Measurements from ENCODE around the gene BEST2. TPM values are rescaled to one million over a fixed set of nuclear protein-coding genes. Genes with fewer than 3 reads are reported as not detected.
A peak's percentile ranks its signal among the peaks of the same experiment; 100 is the strongest.

Gene BEST2
- total and polyA plus RNA-seq, 10 donors: not detected

DNA sequence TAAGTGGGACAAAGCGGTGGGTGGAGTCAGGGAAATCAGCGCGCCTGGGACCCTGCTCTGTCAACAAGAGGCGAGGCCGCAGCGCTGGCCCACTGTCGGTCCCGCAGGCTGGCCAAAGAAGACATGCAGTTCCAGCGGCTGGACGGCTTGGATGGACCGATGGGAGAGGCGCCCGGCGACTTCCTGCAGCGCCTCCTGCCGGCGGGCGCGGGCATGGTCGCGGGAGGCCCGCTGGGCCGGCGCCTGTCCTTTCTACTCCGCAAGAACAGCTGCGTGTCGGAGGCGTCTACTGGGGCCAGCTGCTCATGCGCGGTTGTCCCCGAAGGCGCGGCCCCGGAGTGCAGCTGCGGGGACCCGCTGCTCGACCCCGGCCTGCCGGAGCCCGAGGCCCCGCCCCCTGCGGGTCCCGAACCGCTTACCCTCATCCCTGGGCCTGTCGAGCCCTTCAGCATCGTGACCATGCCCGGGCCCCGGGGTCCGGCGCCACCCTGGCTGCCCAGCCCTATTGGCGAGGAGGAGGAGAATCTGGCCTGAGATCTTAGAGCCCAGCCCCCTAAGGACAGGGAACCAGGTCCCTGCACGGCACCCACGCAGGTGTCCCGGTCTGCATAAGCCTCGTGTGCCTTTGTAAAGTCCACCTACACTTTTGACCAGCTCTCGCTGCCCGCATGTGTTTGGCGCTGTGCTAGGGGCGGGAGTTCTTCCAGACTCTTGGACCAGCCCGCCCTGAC is 6.1 kb downstream of the BEST2 start:
- peak; percentile 92 for DNase-seq
- no peaks in the 10 kb centered on the region for H3K9me3 ChIP-seq
- intact Hi-C loops (cut with DNase I; ENCODE audit: low total_unique reads): loop anchor here (5.0 kb wide), 1 partner anchor 40 kb away; no protein-coding TSS in a partner anchor
- TF ChIP-seq POLR2AphosphoS5 (IDR thresholded peaks at IDR 0.05): peak; percentile 15 to 72 (median 31)
- TF ChIP-seq, protein P1, sequence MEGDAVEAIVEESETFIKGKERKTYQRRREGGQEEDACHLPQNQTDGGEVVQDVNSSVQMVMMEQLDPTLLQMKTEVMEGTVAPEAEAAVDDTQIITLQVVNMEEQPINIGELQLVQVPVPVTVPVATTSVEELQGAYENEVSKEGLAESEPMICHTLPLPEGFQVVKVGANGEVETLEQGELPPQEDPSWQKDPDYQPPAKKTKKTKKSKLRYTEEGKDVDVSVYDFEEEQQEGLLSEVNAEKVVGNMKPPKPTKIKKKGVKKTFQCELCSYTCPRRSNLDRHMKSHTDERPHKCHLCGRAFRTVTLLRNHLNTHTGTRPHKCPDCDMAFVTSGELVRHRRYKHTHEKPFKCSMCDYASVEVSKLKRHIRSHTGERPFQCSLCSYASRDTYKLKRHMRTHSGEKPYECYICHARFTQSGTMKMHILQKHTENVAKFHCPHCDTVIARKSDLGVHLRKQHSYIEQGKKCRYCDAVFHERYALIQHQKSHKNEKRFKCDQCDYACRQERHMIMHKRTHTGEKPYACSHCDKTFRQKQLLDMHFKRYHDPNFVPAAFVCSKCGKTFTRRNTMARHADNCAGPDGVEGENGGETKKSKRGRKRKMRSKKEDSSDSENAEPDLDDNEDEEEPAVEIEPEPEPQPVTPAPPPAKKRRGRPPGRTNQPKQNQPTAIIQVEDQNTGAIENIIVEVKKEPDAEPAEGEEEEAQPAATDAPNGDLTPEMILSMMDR (IDR thresholded peaks at IDR 0.05 in 8 of 11, conservative IDR thresholded peaks at IDR 0.05 in 3 of 11): peak; percentile 74 to 97 (median 94)
- TF ChIP-seq POLR2A (IDR thresholded peaks at IDR 0.05): no peak
- H3K4me1 ChIP-seq: peaks cover 0 to 22% (median 15%) of the 10 kb centered on the region in 6 donors
- H3K4me3 ChIP-seq: peak overlapping the region in 7 of 8 donors; percentile 16 to 64 (median 29)
- peaks cover 0 to 52% (median 0%) of the 10 kb centered on the region in 7 donors for H3K27me3 ChIP-seq (replicated peaks in 1 of 7)
- peaks cover 0 to 4% (median 0%) of the 10 kb centered on the region in 6 donors for H3K36me3 ChIP-seq
- 10 to 18% (median 10%) methylated on average over 43 to 60 of the region's 60 CpGs for WGBS, 5 donors
- peak overlapping the region in 4 of 8 donors; percentile 7 to 50 (median 40) for H3K27ac ChIP-seq

DNA sequence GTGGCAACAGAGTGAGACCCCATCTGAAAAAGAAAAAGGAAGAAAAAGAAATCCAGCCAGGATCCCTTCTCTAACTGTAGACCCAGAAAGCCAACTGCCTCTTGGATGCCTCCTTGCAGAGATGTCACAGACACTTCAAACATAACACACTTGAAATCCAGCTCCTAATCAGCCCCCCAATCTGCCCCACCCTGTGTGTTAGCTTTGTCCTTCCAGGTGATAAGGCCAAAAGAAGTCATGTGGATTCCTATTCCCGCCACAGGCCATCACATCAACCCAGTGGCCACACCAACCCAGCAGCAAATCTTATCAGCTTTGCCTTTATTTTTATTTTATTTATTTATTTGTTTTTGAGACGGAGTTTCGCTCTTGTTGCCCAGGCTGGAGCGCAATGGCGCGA is 8.1 kb downstream of the BEST2 start:
- intact Hi-C loops (cut with DNase I; ENCODE audit: low total_unique reads): loop anchor here (5.0 kb wide), 3 partner anchors 38 to 88 kb away; no protein-coding TSS in a partner anchor
- 89 to 97% (median 95%) methylated on average over 6 of the region's 6 CpGs for WGBS, 5 donors
- H3K36me3 ChIP-seq: peaks cover 0 to 23% (median 10%) of the 10 kb centered on the region in 6 donors

DNA sequence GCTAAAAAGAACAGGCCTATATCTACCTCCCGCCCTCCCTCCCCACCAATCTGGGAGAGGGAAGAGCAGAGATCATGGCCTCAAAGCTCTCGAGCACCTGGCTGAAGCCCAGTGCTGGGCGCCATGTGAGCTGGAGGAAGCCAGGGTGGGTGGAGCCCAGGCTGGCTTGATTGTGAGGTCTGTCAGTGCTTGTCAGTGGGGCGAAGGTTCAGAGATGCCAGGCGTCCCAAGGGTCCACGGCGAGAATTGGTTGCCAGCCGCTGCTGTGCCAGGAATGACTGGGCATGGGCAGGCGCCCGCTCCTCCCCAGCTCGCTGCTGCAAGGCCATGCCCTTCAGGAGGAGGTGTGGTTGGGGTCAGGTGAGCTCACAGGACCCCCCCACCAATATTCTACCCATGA is 11.5 kb downstream of the BEST2 start:
- 84 to 97% (median 93%) methylated on average over 8 to 11 of the region's 11 CpGs for WGBS, 5 donors
- Histone ChIP-seq H3K27me3 (replicated peaks in 1 of 7) (peaks cover 0 to 1% (median 0%) of the 10 kb centered on the region in 7 donors), H3K36me3 (peaks cover 0 to 45% (median 13%) of the 10 kb centered on the region in 6 donors), H3K27ac (no peak overlapping the region), H3K4me3 (no peak overlapping the region), H3K4me1 (peaks cover 0 to 19% (median 9%) of the 10 kb centered on the region in 6 donors), H3K9me3 (peaks cover 0 to 4% (median 0%) of the 10 kb centered on the region in 8 donors)
- no peak for DNase-seq
- intact Hi-C loops (cut with DNase I; ENCODE audit: low total_unique reads): loop anchor here (5.0 kb wide), 2 partner anchors 34 to 84 kb away; no protein-coding TSS in a partner anchor
- TF ChIP-seq POLR2A (IDR thresholded peaks at IDR 0.05): no peak
- TF ChIP-seq POLR2AphosphoS5 (IDR thresholded peaks at IDR 0.05): no peak
- TF ChIP-seq, protein P1 (IDR thresholded peaks at IDR 0.05 in 8 of 11, conservative IDR thresholded peaks at IDR 0.05 in 3 of 11): no peak

More for the DNA sequence above, 8.1 kb downstream of the BEST2 start:
- Histone ChIP-seq H3K27me3 (replicated peaks in 1 of 7) (peaks cover 0 to 32% (median 0%) of the 10 kb centered on the region in 7 donors), H3K4me3 (no peak overlapping the region), H3K9me3 (peaks cover 0 to 4% (median 0%) of the 10 kb centered on the region in 8 donors), H3K27ac (no peak overlapping the region), H3K4me1 (peaks cover 0 to 22% (median 15%) of the 10 kb centered on the region in 6 donors)
- TF ChIP-seq, protein P1 (IDR thresholded peaks at IDR 0.05 in 8 of 11, conservative IDR thresholded peaks at IDR 0.05 in 3 of 11): no peak
- TF ChIP-seq POLR2A (IDR thresholded peaks at IDR 0.05) (no peak), POLR2AphosphoS5 (IDR thresholded peaks at IDR 0.05) (no peak)
- DNase-seq: no peak

DNA sequence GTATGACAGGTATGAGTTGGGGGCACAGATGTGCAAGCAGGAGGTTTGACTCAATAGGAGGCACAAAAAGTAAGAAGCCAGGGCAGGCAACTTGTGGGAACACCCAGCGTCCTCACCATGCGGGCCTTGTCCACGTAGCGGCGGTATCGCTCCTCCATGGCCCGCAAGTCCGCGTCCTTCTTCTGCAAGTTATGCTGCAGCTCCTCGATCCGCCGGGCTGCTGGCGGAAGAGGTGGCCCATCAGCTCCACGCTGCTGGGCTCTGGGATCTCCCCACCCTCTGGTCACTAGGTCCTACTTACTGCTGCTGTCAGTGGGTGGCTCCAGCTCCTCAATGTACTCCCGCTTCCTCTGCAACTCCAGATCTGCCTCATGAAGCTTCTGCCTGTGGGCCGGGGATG is 13.1 kb downstream of the BEST2 start:
- no peak for TF ChIP-seq POLR2A (IDR thresholded peaks at IDR 0.05)
- TF ChIP-seq POLR2AphosphoS5 (IDR thresholded peaks at IDR 0.05): no peak
- TF ChIP-seq, protein P1 (IDR thresholded peaks at IDR 0.05 in 8 of 11, conservative IDR thresholded peaks at IDR 0.05 in 3 of 11): no peak
- Histone ChIP-seq H3K36me3 (peaks cover 0 to 50% (median 13%) of the 10 kb centered on the region in 6 donors), H3K9me3 (peaks cover 0 to 4% (median 0%) of the 10 kb centered on the region in 8 donors), H3K4me1 (peaks cover 0 to 17% (median 8%) of the 10 kb centered on the region in 6 donors), H3K4me3 (no peak overlapping the region), H3K27me3 (replicated peaks in 1 of 7) (no peaks in the 10 kb centered on the region), H3K27ac (no peak overlapping the region)
- DNase-seq: no peak
- 88 to 98% (median 96%) methylated on average over 15 to 16 of the region's 16 CpGs for WGBS, 5 donors
- intact Hi-C loops (cut with DNase I; ENCODE audit: low total_unique reads): loop anchor here (5.0 kb wide), 2 partner anchors 33 to 83 kb away; no protein-coding TSS in a partner anchor
